HEK293 (cell line): Measurements from ENCODE around the gene SLC6A3.

ENCODE experiments used
- CTCF ChIA-PET: fragments of 350-600 bp; formaldehyde crosslinking; extraction: SDS; loops from one replicate; lab custom pipeline; 2021; ENCODE audit warnings: antibody characterized with exemption; lab: Yijun Ruan, JAX
- POLR2A ChIA-PET: fragments of 300-600 bp; formaldehyde crosslinking; extraction: SDS; loops from one replicate; lab custom pipeline; 2020; ENCODE audit warnings: antibody characterized with exemption, inconsistent platforms; lab: Yijun Ruan, JAX
- H3K27ac ChIP-seq: fragments of 200-500 bp; sonication (Bioruptor generic); 2 replicates; pipeline ENCODE4 v1.5.1; 2014; ENCODE audit warnings: low read depth, low read length, control low read depth, inconsistent platforms; ENCODE audit errors: extremely low read depth
- H3K36me3 ChIP-seq, 2 experiments: fragments of 200-500 bp in 1 of 2; sonication (Bioruptor generic) in 1 of 2; 1 replicate in 1 of 2; 2 replicates in 1 of 2; pipeline ENCODE4 v1.5.1; 2014 to 2017; ENCODE audit warnings: inconsistent platforms in 2 of 2, low read length in 2 of 2; ENCODE audit not compliant: control insufficient read depth in 2 of 2, insufficient read depth in 1 of 2
- H3K4me1 ChIP-seq: fragments of 200-500 bp; sonication (Bioruptor generic); 2 replicates; pipeline ENCODE4 v1.5.1; 2014; ENCODE audit warnings: mild to moderate bottlenecking, low read length, inconsistent platforms; ENCODE audit not compliant: control insufficient read depth, insufficient read depth
- H3K4me3 ChIP-seq: 2 replicates; pipeline ENCODE4 v1.5.1; 2011; ENCODE audit warnings: low read depth, mild to moderate bottlenecking, control low read depth, low read length, moderate library complexity
- H3K9me3 ChIP-seq: fragments of 200-500 bp; sonication (Bioruptor generic); 2 replicates; pipeline ENCODE4 v1.5.1; 2014; ENCODE audit warnings: low read depth, low read length, inconsistent platforms; ENCODE audit not compliant: control insufficient read depth, insufficient read depth
- MZF1 ChIP-seq: fragments of 450-650 bp; formaldehyde crosslinking; IDR thresholded peaks from 2 replicates; pipeline ENCODE4 v1.5.1; 2017; ENCODE audit warnings: missing biosample characterization, missing genetic modification characterization, borderline replicate concordance
- PRDM6 ChIP-seq: fragments of 450-650 bp; formaldehyde crosslinking; IDR thresholded peaks from 2 replicates; pipeline ENCODE4 v1.5.1; 2017; ENCODE audit warnings: missing biosample characterization, missing genetic modification characterization
- SCRT1 ChIP-seq: fragments of 450-650 bp; formaldehyde crosslinking; IDR thresholded peaks from 2 replicates; pipeline ENCODE4 v1.5.1; 2016; ENCODE audit warnings: missing biosample characterization, missing genetic modification characterization, borderline replicate concordance
- ZBTB1 ChIP-seq: fragments of 450-650 bp; formaldehyde crosslinking; IDR thresholded peaks from 2 replicates; pipeline ENCODE4 v1.5.1; 2016; ENCODE audit warnings: missing biosample characterization, missing genetic modification characterization
- ZBTB21 ChIP-seq: fragments of 450-650 bp; formaldehyde crosslinking; IDR thresholded peaks from 2 replicates; pipeline ENCODE4 v1.5.1; 2017; ENCODE audit warnings: missing biosample characterization, missing genetic modification characterization
- ZNF175 ChIP-seq: fragments of 450-650 bp; formaldehyde crosslinking; IDR thresholded peaks from 2 replicates; pipeline ENCODE4 v1.5.1; 2016; ENCODE audit warnings: missing biosample characterization, missing genetic modification characterization
- ZNF239 ChIP-seq: fragments of 450-650 bp; formaldehyde crosslinking; IDR thresholded peaks from 2 replicates; pipeline ENCODE4 v1.5.1; 2016; ENCODE audit warnings: missing biosample characterization, missing genetic modification characterization
- ZNF302 ChIP-seq: fragments of 450-650 bp; formaldehyde crosslinking; IDR thresholded peaks from 2 replicates; pipeline ENCODE4 v1.5.1; 2016; ENCODE audit warnings: missing biosample characterization, missing genetic modification characterization, low read depth
- ZNF335 ChIP-seq: fragments of 450-650 bp; formaldehyde crosslinking; conservative IDR thresholded peaks from 2 replicates; pipeline ENCODE4 v1.5.1; 2016; ENCODE audit warnings: missing biosample characterization, missing genetic modification characterization
- ZNF362 ChIP-seq: fragments of 450-650 bp; formaldehyde crosslinking; IDR thresholded peaks from 2 replicates; pipeline ENCODE4 v1.5.1; 2016; ENCODE audit warnings: missing biosample characterization, missing genetic modification characterization
- ZNF416 ChIP-seq: fragments of 450-650 bp; formaldehyde crosslinking; IDR thresholded peaks from 2 replicates; pipeline ENCODE4 v1.5.1; 2016; ENCODE audit warnings: missing biosample characterization, missing genetic modification characterization
- ZNF433 ChIP-seq: fragments of 450-650 bp; formaldehyde crosslinking; IDR thresholded peaks from 2 replicates; pipeline ENCODE4 v1.5.1; 2016; ENCODE audit warnings: missing biosample characterization, missing genetic modification characterization, low read depth
- ZNF501 ChIP-seq: fragments of 450-650 bp; formaldehyde crosslinking; IDR thresholded peaks from 2 replicates; pipeline ENCODE4 v1.5.1; 2016; ENCODE audit warnings: missing biosample characterization, missing genetic modification characterization
- ZNF518A ChIP-seq: fragments of 450-650 bp; formaldehyde crosslinking; conservative IDR thresholded peaks from 2 replicates; pipeline ENCODE4 v1.5.1; 2016; ENCODE audit warnings: low read depth, missing biosample characterization, missing genetic modification characterization
- ZNF623 ChIP-seq: fragments of 450-650 bp; formaldehyde crosslinking; IDR thresholded peaks from 2 replicates; pipeline ENCODE4 v1.5.1; 2016; ENCODE audit warnings: missing biosample characterization, missing genetic modification characterization
- ZNF629 ChIP-seq: fragments of 450-650 bp; formaldehyde crosslinking; IDR thresholded peaks from 2 replicates; pipeline ENCODE4 v1.5.1; 2017; ENCODE audit warnings: missing biosample characterization, missing genetic modification characterization
- ZNF654 ChIP-seq: fragments of 450-650 bp; formaldehyde crosslinking; IDR thresholded peaks from 2 replicates; pipeline ENCODE4 v1.5.1; 2016; ENCODE audit warnings: low read depth, missing biosample characterization, missing genetic modification characterization
- ZNF677 ChIP-seq: fragments of 450-650 bp; IDR thresholded peaks from 2 replicates; pipeline ENCODE4 v1.5.0; 2018; ENCODE audit warnings: missing biosample characterization, mild to moderate bottlenecking, missing genetic modification characterization, moderate library complexity
- ZNF785 ChIP-seq: fragments of 450-650 bp; formaldehyde crosslinking; IDR thresholded peaks from 2 replicates; pipeline ENCODE4 v1.5.1; 2016; ENCODE audit warnings: missing biosample characterization, missing genetic modification characterization
- ZNF791 ChIP-seq: fragments of 450-650 bp; formaldehyde crosslinking; IDR thresholded peaks from 2 replicates; pipeline ENCODE4 v1.5.1; 2016; ENCODE audit warnings: missing biosample characterization, missing genetic modification characterization
- TF ChIP-seq, protein P1 (sequence below): fragments of 450-650 bp; formaldehyde crosslinking; IDR thresholded peaks from 2 replicates; pipeline ENCODE4 v1.5.1; 2017; ENCODE audit warnings: missing biosample characterization, missing genetic modification characterization
- TF ChIP-seq, protein P2 (sequence below): fragments of 450-650 bp; formaldehyde crosslinking; IDR thresholded peaks from 2 replicates; pipeline ENCODE4; 2016; ENCODE audit warnings: missing biosample characterization, missing genetic modification characterization
- TF ChIP-seq, protein P3 (sequence below): fragments of 450-650 bp; formaldehyde crosslinking; IDR thresholded peaks from 2 replicates; pipeline ENCODE4 v1.5.0; 2017; ENCODE audit warnings: missing biosample characterization, missing genetic modification characterization, borderline replicate concordance

Gene SLC6A3

DNA sequence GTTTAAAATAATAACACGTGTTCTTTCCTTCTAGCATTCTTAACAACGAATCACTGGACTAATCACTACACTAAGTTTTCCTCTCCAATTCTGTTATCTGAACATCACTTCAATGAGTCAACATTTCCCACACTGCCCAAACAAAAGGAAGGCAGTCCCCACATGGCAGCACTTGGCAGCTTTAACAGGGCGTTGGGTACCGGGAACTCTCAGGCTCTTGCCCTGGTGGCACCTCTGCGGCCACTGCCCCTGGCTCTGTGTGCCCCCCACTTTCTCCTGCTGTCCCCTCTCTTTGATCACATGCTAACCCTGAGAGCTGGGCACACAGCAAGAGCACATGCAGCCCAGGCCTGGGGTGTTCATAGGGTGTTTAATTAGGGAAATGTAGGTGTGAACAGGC lies 15.7 kb downstream of the SLC6A3 start (continued):
- TF ChIP-seq ZNF791 (tag by site-specific recombination): no peak
- TF ChIP-seq ZBTB21 (tag by site-specific recombination): no peak
- TF ChIP-seq, protein P1, sequence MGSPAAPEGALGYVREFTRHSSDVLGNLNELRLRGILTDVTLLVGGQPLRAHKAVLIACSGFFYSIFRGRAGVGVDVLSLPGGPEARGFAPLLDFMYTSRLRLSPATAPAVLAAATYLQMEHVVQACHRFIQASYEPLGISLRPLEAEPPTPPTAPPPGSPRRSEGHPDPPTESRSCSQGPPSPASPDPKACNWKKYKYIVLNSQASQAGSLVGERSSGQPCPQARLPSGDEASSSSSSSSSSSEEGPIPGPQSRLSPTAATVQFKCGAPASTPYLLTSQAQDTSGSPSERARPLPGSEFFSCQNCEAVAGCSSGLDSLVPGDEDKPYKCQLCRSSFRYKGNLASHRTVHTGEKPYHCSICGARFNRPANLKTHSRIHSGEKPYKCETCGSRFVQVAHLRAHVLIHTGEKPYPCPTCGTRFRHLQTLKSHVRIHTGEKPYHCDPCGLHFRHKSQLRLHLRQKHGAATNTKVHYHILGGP (tag by site-specific recombination): no peak
- no peak for TF ChIP-seq ZNF518A (tag by site-specific recombination)
- TF ChIP-seq SCRT1: no peak
- TF ChIP-seq ZNF416 (tag by site-specific recombination): no peak
- no peak for TF ChIP-seq ZNF362 (tag by site-specific recombination)
- TF ChIP-seq ZNF239 (tag by site-specific recombination): no peak
- TF ChIP-seq ZNF501 (tag by site-specific recombination): no peak
- TF ChIP-seq ZNF335 (tag by site-specific recombination): no peak
- no peak for TF ChIP-seq ZBTB1 (tag by site-specific recombination)
- TF ChIP-seq ZNF302 (tag by site-specific recombination): no peak

- Histone ChIP-seq H3K36me3 (no peaks in the 10 kb centered on the region), H3K9me3 (peaks cover 4% of the 10 kb centered on the region), H3K27ac (no peak overlapping the region), H3K4me3 (no peak overlapping the region), H3K4me1 (no peaks in the 10 kb centered on the region)
- ChIA-PET CTCF (no interaction called here), POLR2A (no interaction called here)
- TF ChIP-seq ZNF175 (tag by site-specific recombination): no peak
- TF ChIP-seq ZNF433: no peak
- TF ChIP-seq ZNF623 (tag by site-specific recombination): no peak
- no peak for TF ChIP-seq PRDM6 (tag by site-specific recombination)
- TF ChIP-seq ZNF654 (tag by site-specific recombination): no peak
- no peak for TF ChIP-seq ZNF785 (tag by site-specific recombination)
- no peak for TF ChIP-seq ZNF677 (tag by site-specific recombination)
- TF ChIP-seq, protein P2, sequence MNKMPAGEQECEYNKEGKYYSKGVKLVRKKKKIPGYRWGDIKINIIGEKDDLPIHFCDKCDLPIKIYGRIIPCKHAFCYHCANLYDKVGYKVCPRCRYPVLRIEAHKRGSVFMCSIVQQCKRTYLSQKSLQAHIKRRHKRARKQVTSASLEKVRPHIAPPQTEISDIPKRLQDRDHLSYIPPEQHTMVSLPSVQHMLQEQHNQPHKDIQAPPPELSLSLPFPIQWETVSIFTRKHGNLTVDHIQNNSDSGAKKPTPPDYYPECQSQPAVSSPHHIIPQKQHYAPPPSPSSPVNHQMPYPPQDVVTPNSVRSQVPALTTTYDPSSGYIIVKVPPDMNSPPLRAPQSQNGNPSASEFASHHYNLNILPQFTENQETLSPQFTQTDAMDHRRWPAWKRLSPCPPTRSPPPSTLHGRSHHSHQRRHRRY (tag by site-specific recombination): no peak
- no peak for TF ChIP-seq ZNF629 (tag by site-specific recombination)
- TF ChIP-seq, protein P3, sequence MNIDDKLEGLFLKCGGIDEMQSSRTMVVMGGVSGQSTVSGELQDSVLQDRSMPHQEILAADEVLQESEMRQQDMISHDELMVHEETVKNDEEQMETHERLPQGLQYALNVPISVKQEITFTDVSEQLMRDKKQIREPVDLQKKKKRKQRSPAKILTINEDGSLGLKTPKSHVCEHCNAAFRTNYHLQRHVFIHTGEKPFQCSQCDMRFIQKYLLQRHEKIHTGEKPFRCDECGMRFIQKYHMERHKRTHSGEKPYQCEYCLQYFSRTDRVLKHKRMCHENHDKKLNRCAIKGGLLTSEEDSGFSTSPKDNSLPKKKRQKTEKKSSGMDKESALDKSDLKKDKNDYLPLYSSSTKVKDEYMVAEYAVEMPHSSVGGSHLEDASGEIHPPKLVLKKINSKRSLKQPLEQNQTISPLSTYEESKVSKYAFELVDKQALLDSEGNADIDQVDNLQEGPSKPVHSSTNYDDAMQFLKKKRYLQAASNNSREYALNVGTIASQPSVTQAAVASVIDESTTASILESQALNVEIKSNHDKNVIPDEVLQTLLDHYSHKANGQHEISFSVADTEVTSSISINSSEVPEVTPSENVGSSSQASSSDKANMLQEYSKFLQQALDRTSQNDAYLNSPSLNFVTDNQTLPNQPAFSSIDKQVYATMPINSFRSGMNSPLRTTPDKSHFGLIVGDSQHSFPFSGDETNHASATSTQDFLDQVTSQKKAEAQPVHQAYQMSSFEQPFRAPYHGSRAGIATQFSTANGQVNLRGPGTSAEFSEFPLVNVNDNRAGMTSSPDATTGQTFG (tag by site-specific recombination): no peak
- no peak for TF ChIP-seq MZF1 (tag by site-specific recombination)
These were observed 16.2 kb downstream of the SLC6A3 start for GRCh38 chr5:1429066-1429465.
